Skin epidermis (tissue), 12 donors: ENCODE measurements around the gene SCIMP.

Experiments used
- H3K27ac ChIP-seq, 21 experiments: fragments of 200-600 bp; sonication (generic) in 11 of 21; one replicate each; pipeline ENCODE4 v1.5.0; 2020; ENCODE audit warnings: mild to moderate bottlenecking in 3 of 21, inconsistent platforms in 2 of 21, moderate library complexity in 2 of 21
- H3K4me3 ChIP-seq, 7 experiments: fragments of 200-600 bp; sonication (generic) in 2 of 7; one replicate each; pipeline ENCODE4 v1.5.0; 2020; ENCODE audit warnings: inconsistent platforms in 2 of 7, mild to moderate bottlenecking in 2 of 7, moderate library complexity in 1 of 7

Gene SCIMP

GRCh38 chr17:5234645-5235576 is at the start of gene SCIMP:
SCIMP (minus strand) TSS chr17:5234860; CDS start chr17:5234755, 105 bp downstream.
- no peak within 1 kb of the TSS for H3K4me3 ChIP-seq

GRCh38 chr17:5283571-5284315 is 49.1 kb upstream of the SCIMP start:
- Histone ChIP-seq H3K27ac (peak overlapping the region in 5 of 21 experiments; percentile 14 to 96 (median 92)), H3K4me3 (peak overlapping the region in 1 of 7 experiments; percentile 69)

More at GRCh38 chr17:5234645-5235576, at the start of gene SCIMP:
- H3K27ac ChIP-seq = peak within 1 kb of the TSS in 8 of 21 experiments; percentile 3 to 75 (median 51)

GRCh38 chr17:5282642-5283217 is 48.1 kb upstream of the SCIMP start:
- Histone ChIP-seq H3K27ac (peak overlapping the region in 15 of 21 experiments; percentile 12 to 96 (median 88)), H3K4me3 (peak overlapping the region; percentile 60 to 81 (median 69))

GRCh38 chr17:5281814-5282641 is 47.4 kb upstream of the SCIMP start, which contains the start of gene RABEP1:
RABEP1 (plus strand) TSS chr17:5282284; CDS start chr17:5282487, 203 bp downstream.
- Histone ChIP-seq H3K27ac (peak within 1 kb of the TSS; percentile 74 to 96 (median 87)), H3K4me3 (peak within 1 kb of the TSS; percentile 60 to 81 (median 69))

- H3K27ac ChIP-seq = no peak overlapping the region
- H3K4me3 ChIP-seq = no peak overlapping the region
Observed at GRCh38 chr17:5272322-5272721, 37.7 kb upstream of the SCIMP start.

- Histone ChIP-seq H3K27ac (no peak overlapping the region), H3K4me3 (no peak overlapping the region)
Observed at GRCh38 chr17:5269241-5269960, 34.7 kb upstream of the SCIMP start.

- H3K4me3 ChIP-seq = no peak overlapping the region
- no peak overlapping the region for H3K27ac ChIP-seq
Observed at GRCh38 chr17:5264893-5265292, 30.2 kb upstream of the SCIMP start.

GRCh38 chr17:5263441-5263840 is 28.8 kb upstream of the SCIMP start:
- H3K27ac ChIP-seq = no peak overlapping the region
- H3K4me3 ChIP-seq = no peak overlapping the region

- H3K4me3 ChIP-seq = no peak overlapping the region
- no peak overlapping the region for H3K27ac ChIP-seq
Observed at GRCh38 chr17:5262416-5262991, 27.8 kb upstream of the SCIMP start.

- no peak overlapping the region for H3K27ac ChIP-seq
- no peak overlapping the region for H3K4me3 ChIP-seq
Observed at GRCh38 chr17:5260542-5260941, 25.9 kb upstream of the SCIMP start.

GRCh38 chr17:5257124-5257523 is 22.5 kb upstream of the SCIMP start:
- H3K27ac ChIP-seq = no peak overlapping the region
- no peak overlapping the region for H3K4me3 ChIP-seq

- Histone ChIP-seq H3K27ac (peak overlapping the region in 2 of 21 experiments; percentile 44 to 46), H3K4me3 (no peak overlapping the region)
Observed at GRCh38 chr17:5254903-5255521, 20.4 kb upstream of the SCIMP start.

GRCh38 chr17:5254414-5254813 is 19.8 kb upstream of the SCIMP start:
- peak overlapping the region in 2 of 21 experiments; percentile 44 to 46 for H3K27ac ChIP-seq
- H3K4me3 ChIP-seq = no peak overlapping the region

GRCh38 chr17:5249615-5250014 is 15.0 kb upstream of the SCIMP start:
- H3K4me3 ChIP-seq = no peak overlapping the region
- no peak overlapping the region for H3K27ac ChIP-seq

- H3K4me3 ChIP-seq = no peak overlapping the region
- H3K27ac ChIP-seq = no peak overlapping the region
Observed at GRCh38 chr17:5248821-5249479, 14.3 kb upstream of the SCIMP start.

GRCh38 chr17:5247621-5248020 is 13.0 kb upstream of the SCIMP start:
- no peak overlapping the region for H3K27ac ChIP-seq
- H3K4me3 ChIP-seq = no peak overlapping the region
